Endothelial cell of umbilical vein (primary cell): ENCODE data around the gene TULP4. TPM values are rescaled to one million over a fixed set of nuclear protein-coding genes. Genes with fewer than 3 reads are reported as not detected.

Experiments
- BruUV-seq: library from RNA; stranded (reverse); fragments of 400-500 nt; replicated peaks from 2 replicates; lab custom pipeline; 2021; lab: Mats Ljungman, UMichigan
- CTCF ChIA-PET: fragments of 300-600, 350-600 bp; sonication (Branson Sonifier 250); formaldehyde crosslinking; loops from one replicate; lab custom pipeline; 2021; ENCODE audit warnings: antibody characterized with exemption, inconsistent platforms; lab: Charles Lee
- POLR2A ChIA-PET: fragments of 300-600, 350-600 bp; sonication (Branson Sonifier 250); formaldehyde crosslinking; loops from one replicate; lab custom pipeline; 2021; ENCODE audit warnings: antibody characterized with exemption, inconsistent platforms; lab: Charles Lee
- DNase-seq: peaks from one replicate; pipeline ENCODE4 v3.0.0-alpha.2; 2011; ENCODE audit warnings: low read depth, low spot score
- FAIRE-seq: peaks from 2 replicates; lab custom pipeline; 2011; peaks lifted over from hg19 to GRCh38; lab: Jason Lieb, UNC
- H2AFZ ChIP-seq: 2 replicates; pipeline ENCODE4 v1.6.0; 2012; ENCODE audit warnings: low read depth, low read length, control low read depth, inconsistent platforms
- H3K27ac ChIP-seq: 2 replicates; pipeline ENCODE4 v1.5.1; 2011; ENCODE audit warnings: low read depth, mild to moderate bottlenecking, control low read depth, low read length, moderate library complexity; ENCODE audit not compliant: insufficient read depth
- H3K27me3 ChIP-seq, 2 experiments: 2 replicates each; pipeline versions ENCODE4 v1.6.0 to v1.6.1; 2011; ENCODE audit warnings: low read length in 2 of 2, mixed read lengths in 1 of 2; ENCODE audit not compliant: control insufficient read depth in 2 of 2, insufficient read depth in 2 of 2
- H3K36me3 ChIP-seq, 2 experiments: 2 replicates in 1 of 2; 3 replicates in 1 of 2; pipeline ENCODE4 v1.5.1; 2011; ENCODE audit warnings: low read length in 2 of 2, mild to moderate bottlenecking in 1 of 2, moderate library complexity in 1 of 2; ENCODE audit not compliant: control insufficient read depth in 2 of 2, insufficient read depth in 2 of 2; ENCODE audit errors: extremely low read depth in 1 of 2
- H3K4me1 ChIP-seq: 3 replicates; pipeline ENCODE4 v1.5.1; 2011; ENCODE audit warnings: mild to moderate bottlenecking, low read length; ENCODE audit not compliant: control insufficient read depth, insufficient read depth; ENCODE audit errors: extremely low read depth
- H3K4me2 ChIP-seq: 2 replicates; pipeline ENCODE4 v1.6.1; 2011; ENCODE audit warnings: low read length, control low read depth, mixed read lengths; ENCODE audit not compliant: insufficient read depth
- H3K4me3 ChIP-seq, 3 experiments: fragments of 200-600 bp in 1 of 3; sonication (generic), shearing (Covaris generic) in 1 of 3; replicated peaks in 1 of 3; 2 replicates each; pipeline ENCODE4 v1.5.1; 2011 to 2016; ENCODE audit warnings: control low read depth in 3 of 3, low read length in 3 of 3, mild to moderate bottlenecking in 2 of 3, inconsistent platforms in 1 of 3, low read depth in 1 of 3, moderate library complexity in 1 of 3; ENCODE audit not compliant: insufficient read depth in 1 of 3
- H3K79me2 ChIP-seq: 2 replicates; pipeline ENCODE4 v1.6.0; 2012; ENCODE audit warnings: low read length, inconsistent platforms; ENCODE audit not compliant: control insufficient read depth, insufficient read depth
- H3K9ac ChIP-seq: replicated peaks from 2 replicates; pipeline ENCODE3; 2011; ENCODE audit warnings: low read length, control low read depth; ENCODE audit not compliant: insufficient read depth; ENCODE audit errors: extremely low read depth
- H3K9me1 ChIP-seq: replicated peaks from 3 replicates; pipeline ENCODE4 v1.6.0; 2011; ENCODE audit warnings: mild to moderate bottlenecking, low read length; ENCODE audit not compliant: control insufficient read depth, insufficient read depth; ENCODE audit errors: extremely low read depth
- H3K9me3 ChIP-seq: replicated peaks from 2 replicates; pipeline ENCODE4 v1.5.1; 2012; ENCODE audit warnings: low read length, inconsistent platforms; ENCODE audit not compliant: control insufficient read depth, insufficient read depth
- H4K20me1 ChIP-seq: replicated peaks from 2 replicates; pipeline ENCODE3; 2011; ENCODE audit warnings: mild to moderate bottlenecking, low read length; ENCODE audit not compliant: control insufficient read depth, insufficient read depth; ENCODE audit errors: extremely low read depth
- EZH2 ChIP-seq: IDR thresholded peaks from 2 replicates; pipeline ENCODE4 v1.6.1; 2012; ENCODE audit warnings: borderline replicate concordance, low read depth, mild to moderate bottlenecking, moderate library complexity, low read length, inconsistent platforms; ENCODE audit not compliant: severe bottlenecking
- FOS ChIP-seq: IDR thresholded peaks from 2 replicates; pipeline ENCODE4 v1.6.1; 2011; ENCODE audit warnings: mild to moderate bottlenecking, low read length, moderate library complexity, borderline replicate concordance; ENCODE audit not compliant: insufficient read depth
- GATA2 ChIP-seq: IDR thresholded peaks from 2 replicates; pipeline ENCODE4 v1.7.0; 2011; ENCODE audit warnings: low read depth, mild to moderate bottlenecking, moderate library complexity, mixed read lengths, low read length; ENCODE audit not compliant: insufficient read length, insufficient read depth
- JUN ChIP-seq: IDR thresholded peaks from 2 replicates; pipeline ENCODE4 v1.6.1; 2011; ENCODE audit warnings: borderline replicate concordance, low read depth; ENCODE audit not compliant: insufficient read length, insufficient read depth
- MYC ChIP-seq: IDR thresholded peaks from one replicate; pipeline ENCODE4 v1.6.1; 2011; ENCODE audit warnings: mild to moderate bottlenecking, low read depth, low read length
- POLR2A ChIP-seq: IDR thresholded peaks from 2 replicates; pipeline ENCODE4 v1.6.1; 2012; ENCODE audit warnings: low read depth, mild to moderate bottlenecking, control low read depth, low read length
- dilution Hi-C: fragments of 300-500 bp; cut with MboI; formaldehyde crosslinking; loops from one replicate; pipeline ENCODE4 v1.15.0; 2019; ENCODE audit warnings: low sequenced_read_pairs; ENCODE audit not compliant: extremely low pct_ligation_motif_present
- intact Hi-C: fragments of 100-400 bp; cut with micrococcal nuclease; formaldehyde crosslinking; loops from one replicate; pipeline ENCODE4 v1.10.0; 2022
- polyA plus RNA-seq, 4 experiments: library from polyadenylated mRNA; depleted of rRNA in 3 of 4; stranded (reverse) in 3 of 4; unstranded in 1 of 4; fragments of >200 nt; gene quantifications; 2 replicates each; pipeline versions ENCODE4 v1.2.1 to v1.2.3, GENCODE V29; 2011 to 2012; ENCODE audit warnings: missing spikeins in 1 of 4
- total RNA-seq: library from RNA; stranded (reverse); gene quantifications from 2 replicates; pipeline ENCODE4 v1.2.3, GENCODE V29; 2021
- TF ChIP-seq, protein P1 (sequence below), 2 donors: IDR thresholded peaks; 1 replicate in 1 of 2; 2 replicates in 1 of 2; pipeline ENCODE4 v1.5.1; 2011; ENCODE audit warnings: low read length in 2 of 2, mild to moderate bottlenecking in 2 of 2, moderate library complexity in 2 of 2, control low read depth in 1 of 2, inconsistent platforms in 1 of 2, low read depth in 1 of 2; ENCODE audit not compliant: insufficient read depth in 1 of 2; ENCODE audit errors: extremely low read depth in 1 of 2

TULP4 gene
- total and polyA plus RNA-seq, 2 donors (not counting 3 experiments of a cell fraction or from before 2014, with no cell fraction given) = 10.8 to 55.1 TPM

GRCh38 chr6:158323561-158323958 is 11.3 kb downstream of the TULP4 start:
- Histone ChIP-seq H3K79me2 (peaks cover 32% of the 10 kb centered on the region), H3K36me3 (no peaks in the 10 kb centered on the region), H3K4me3 (no peak overlapping the region), H3K9me3 (no peaks in the 10 kb centered on the region), H4K20me1 (peaks cover 2% of the 10 kb centered on the region), H3K4me1 (peaks cover 24% of the 10 kb centered on the region), H3K4me2 (no peak overlapping the region), H2AFZ (no peak overlapping the region), H3K9ac (no peak overlapping the region), H3K9me1 (no peaks in the 10 kb centered on the region), H3K27ac (no peak overlapping the region), H3K27me3 (no peaks in the 10 kb centered on the region)
- no TSS peak for BruUV-seq
- FAIRE-seq (no peak), DNase-seq (no peak)
- dilution Hi-C loops (no loop called here), intact Hi-C loops (no loop called here)
- TF ChIP-seq FOS = no peak
- ChIA-PET CTCF (no interaction called here), POLR2A (no interaction called here)

DNA sequence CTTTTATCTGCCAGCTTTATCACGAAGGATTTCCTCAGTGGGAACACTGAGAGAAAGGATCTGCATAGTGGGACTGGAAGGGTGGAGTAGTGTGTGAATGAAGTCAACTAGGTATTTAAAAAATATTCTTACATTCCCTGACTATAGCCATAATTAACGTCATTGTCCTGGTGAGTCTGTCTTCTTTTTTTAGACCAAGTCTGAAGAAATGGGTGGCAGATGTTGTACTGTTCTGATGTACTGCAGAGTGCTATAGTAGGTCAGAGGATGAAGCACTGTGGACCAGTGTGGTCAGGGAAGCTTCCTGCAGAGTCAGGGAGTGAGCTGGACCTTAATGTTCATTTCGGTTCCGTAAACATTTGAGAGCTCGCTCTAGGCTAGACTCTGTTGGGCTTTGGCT is 11.9 kb downstream of the TULP4 start:
- POLR2A ChIA-PET = no interaction called here

More for the DNA sequence above, 11.9 kb downstream of the TULP4 start:
- TF ChIP-seq FOS (no peak), POLR2A (no peak), GATA2 (no peak), MYC (no peak), JUN (no peak), EZH2 (no peak)
- TF ChIP-seq, protein P1, sequence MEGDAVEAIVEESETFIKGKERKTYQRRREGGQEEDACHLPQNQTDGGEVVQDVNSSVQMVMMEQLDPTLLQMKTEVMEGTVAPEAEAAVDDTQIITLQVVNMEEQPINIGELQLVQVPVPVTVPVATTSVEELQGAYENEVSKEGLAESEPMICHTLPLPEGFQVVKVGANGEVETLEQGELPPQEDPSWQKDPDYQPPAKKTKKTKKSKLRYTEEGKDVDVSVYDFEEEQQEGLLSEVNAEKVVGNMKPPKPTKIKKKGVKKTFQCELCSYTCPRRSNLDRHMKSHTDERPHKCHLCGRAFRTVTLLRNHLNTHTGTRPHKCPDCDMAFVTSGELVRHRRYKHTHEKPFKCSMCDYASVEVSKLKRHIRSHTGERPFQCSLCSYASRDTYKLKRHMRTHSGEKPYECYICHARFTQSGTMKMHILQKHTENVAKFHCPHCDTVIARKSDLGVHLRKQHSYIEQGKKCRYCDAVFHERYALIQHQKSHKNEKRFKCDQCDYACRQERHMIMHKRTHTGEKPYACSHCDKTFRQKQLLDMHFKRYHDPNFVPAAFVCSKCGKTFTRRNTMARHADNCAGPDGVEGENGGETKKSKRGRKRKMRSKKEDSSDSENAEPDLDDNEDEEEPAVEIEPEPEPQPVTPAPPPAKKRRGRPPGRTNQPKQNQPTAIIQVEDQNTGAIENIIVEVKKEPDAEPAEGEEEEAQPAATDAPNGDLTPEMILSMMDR (IDR thresholded peaks at IDR 0.05; ENCODE audit: extremely low read depth in 1 of 2, insufficient read depth in 1 of 2, low read depth in 1 of 2, low read length in 2 of 2) = no peak
- intact Hi-C loops (no loop called here), dilution Hi-C loops (no loop called here)
- Histone ChIP-seq H3K4me3 (no peak overlapping the region), H3K4me2 (no peak overlapping the region), H3K79me2 (peaks cover 37% of the 10 kb centered on the region), H3K9me1 (no peaks in the 10 kb centered on the region), H3K9me3 (no peaks in the 10 kb centered on the region), H3K9ac (no peak overlapping the region), H3K27me3 (no peaks in the 10 kb centered on the region), H3K27ac (no peak overlapping the region), H4K20me1 (peaks cover 2% of the 10 kb centered on the region), H3K4me1 (peaks cover 24% of the 10 kb centered on the region), H2AFZ (no peak overlapping the region), H3K36me3 (no peaks in the 10 kb centered on the region)
- DNase-seq = no peak
- CTCF ChIA-PET = no interaction called here
- FAIRE-seq = no peak
- no TSS peak for BruUV-seq
